Psoas muscle (tissue), 8 donors: Measurements from ENCODE around the gene FMC1. TPM values are rescaled to one million over a fixed set of nuclear protein-coding genes. Genes with fewer than 3 reads are reported as not detected.
A peak's percentile ranks its signal among the peaks of the same experiment; 100 is the strongest.

Experiments
- ATAC-seq, 4 donors: fragments of 200-7000 bp; cut with Tn5 transposase; one replicate each; pipeline ENCODE4 v1.9.1; 2020; ENCODE audit warnings: moderate library complexity in 3 of 4, mild to moderate bottlenecking in 2 of 4
- DNase-seq, 2 donors: peaks; one replicate each; pipeline ENCODE4 v3.0.0-alpha.2; 2020
- H3K27ac ChIP-seq: fragments of 200-600 bp; one replicate; pipeline ENCODE4 v1.8.0; 2022
- H3K27me3 ChIP-seq, 3 donors: fragments of 200-600 bp in 1 of 3; one replicate each; pipeline versions ENCODE4 v1.6.1 to v1.8.0; 2013 to 2022; ENCODE audit warnings: low read length in 2 of 3, mild to moderate bottlenecking in 2 of 3, moderate library complexity in 1 of 3; ENCODE audit not compliant: insufficient read depth in 3 of 3
- H3K36me3 ChIP-seq, 2 donors: fragments of 200-600 bp in 1 of 2; one replicate each; pipeline versions ENCODE4 v1.6.1 to v1.8.0; 2013 to 2022; ENCODE audit warnings: low read depth in 1 of 2, mild to moderate bottlenecking in 1 of 2, moderate library complexity in 1 of 2; ENCODE audit not compliant: insufficient read depth in 1 of 2
- H3K4me1 ChIP-seq: fragments of 200-600 bp; one replicate; pipeline ENCODE4 v1.8.0; 2022
- H3K4me3 ChIP-seq: fragments of 200-600 bp; one replicate; pipeline ENCODE4 v1.8.0; 2022; ENCODE audit warnings: mild to moderate bottlenecking
- H3K9me3 ChIP-seq: fragments of 200-600 bp; one replicate; pipeline ENCODE4 v1.8.0; 2022
- CTCF ChIP-seq: fragments of 200-600 bp; IDR thresholded peaks from one replicate; pipeline ENCODE4 v1.8.0; 2022; ENCODE audit warnings: antibody characterized with exemption
- WGBS, 3 donors: extraction: QIAGEN DNeasy Blood & Tissue Kit; methylation state at CpG; one replicate each; pipeline versions ENCODE4 v1.1.6 to v1.1.7; 2013; 5-methylcytosine and 5-hydroxymethylcytosine counted together
- intact Hi-C, 2 donors: fragments of 100-400 bp; cut with DNase I; formaldehyde crosslinking; loops; one replicate each; pipeline versions ENCODE4 v1.11.0 to v1.14.2; 2022
- polyA plus RNA-seq, 3 donors: library from polyadenylated mRNA; stranded (reverse); fragments of 200-250 nt; gene quantifications; one replicate each; pipeline ENCODE4 v1.2.3, GENCODE V29; 2013
- total RNA-seq, 4 donors: library from RNA; stranded (reverse); fragmentation: NEBNext Ultra II Directional in 2 of 4; extraction: Animal tissue kit (Norgen Biotek cat#: 25700) in 2 of 4; gene quantifications; one replicate each; pipeline versions ENCODE4 v1.2.1 to v1.2.4, GENCODE V29; 2021 to 2023
- donor health status: healthy with polysubstance abuse.
- donor health status: DM: no; HTN: no; CAD: no; lungs with moderate emphysema.
- donor health status: Bipolar disorder and iron deficiency.
- donor health status: healthy.
- donor health status: DM: yes; HTN: yes; CAD: no.
- donor health status: DM: no; HTN: no; CAD: no.
- donor health status: DM: no; HTN: no; CAD: no.
- donor health status: DM: yes; HTN: yes; CAD: no.

The FMC1 gene
- total and polyA plus RNA-seq, 7 donors: 21.3 to 50.4 (median 32.1) TPM

GRCh38 chr7:139339698-139340036 is 1.5 kb upstream of the FMC1 start:
- intact Hi-C loops: loop anchor here (1.0 to 10.0 kb wide), 4 partner anchors 19 to 1395 kb away; partner anchors contain the start of genes LUC7L2 (in 2 of the 2) and UBN2 (in 1 of the 2)

GRCh38 chr7:139340037-139340807 is 915 bp upstream of the FMC1 start:
- Histone ChIP-seq H3K4me1 (peaks cover 11% of the 10 kb centered on the region), H3K27me3 (no peaks in the 10 kb centered on the region), H3K36me3 (peaks cover 0 to under 1% of the 10 kb centered on the region in 2 donors), H3K27ac (peak overlapping the region; percentile 98), H3K9me3 (peaks cover 4% of the 10 kb centered on the region), H3K4me3 (peak overlapping the region; percentile 89)
- 2% methylated on average over 66 of the region's 66 CpGs for WGBS, 3 donors
- peak; percentile 80 to 85 (median 82) for ATAC-seq
- TF ChIP-seq CTCF: peak; percentile 69
- peak; percentile 96 to 99 for DNase-seq
- intact Hi-C loops: loop anchor here (1.0 to 10.0 kb wide), 4 partner anchors 19 to 1395 kb away; partner anchors contain the start of genes LUC7L2 (in 2 of the 2) and UBN2 (in 1 of the 2)

More at GRCh38 chr7:139339698-139340036, 1.5 kb upstream of the FMC1 start:
- Histone ChIP-seq H3K27ac (peak overlapping the region; percentile 98), H3K27me3 (no peaks in the 10 kb centered on the region), H3K4me1 (peaks cover 11% of the 10 kb centered on the region), H3K4me3 (peak overlapping the region; percentile 89), H3K9me3 (peaks cover 4% of the 10 kb centered on the region), H3K36me3 (no peaks in the 10 kb centered on the region)
- no peak for TF ChIP-seq CTCF
- 73 to 81% (median 79%) methylated on average over 13 of the region's 13 CpGs for WGBS, 3 donors
- ATAC-seq: no peak
- DNase-seq: no peak

GRCh38 chr7:139340808-139341057 is 404 bp upstream of the FMC1 start:
- intact Hi-C loops: loop anchor here (1.0 to 10.0 kb wide), 4 partner anchors 18 to 1396 kb away; partner anchors contain the start of genes LUC7L2 (in 2 of the 2) and UBN2 (in 1 of the 2)
- ATAC-seq (peak; percentile 18 to 44 (median 30)), DNase-seq (peak; percentile 75 to 88)
- no peak for TF ChIP-seq CTCF
- Histone ChIP-seq H3K27ac (peak overlapping the region; percentile 98), H3K36me3 (peaks cover 0 to 6% of the 10 kb centered on the region in 2 donors), H3K4me1 (peaks cover 11% of the 10 kb centered on the region), H3K4me3 (peak overlapping the region; percentile 89), H3K27me3 (no peaks in the 10 kb centered on the region), H3K9me3 (peaks cover 4% of the 10 kb centered on the region)
- WGBS, 3 donors: 0% methylated on average over 9 of the region's 9 CpGs

- no peak for DNase-seq
- Histone ChIP-seq H3K27me3 (no peaks in the 10 kb centered on the region), H3K9me3 (peaks cover 4% of the 10 kb centered on the region), H3K4me3 (peak overlapping the region; percentile 89), H3K4me1 (peaks cover 11% of the 10 kb centered on the region), H3K27ac (peak overlapping the region; percentile 98), H3K36me3 (peaks cover 3 to 17% of the 10 kb centered on the region in 2 donors)
- no peak for TF ChIP-seq CTCF
- intact Hi-C loops: loop anchor here (2.0 to 10.0 kb wide), 3 partner anchors 17 to 1397 kb away; partner anchors contain the start of genes LUC7L2 (in 1 of the 2) and UBN2 (in 1 of the 2)
- no peak for ATAC-seq
- WGBS, 3 donors: 0% methylated on average over 9 of the region's 9 CpGs
Measured at GRCh38 chr7:139341776-139342226, 664 bp downstream of the FMC1 start.
